ENCODE data around the gene PTPN20.

The PTPN20 gene

GRCh38 chr10:47033081-47033480, 121.9 kb downstream of the PTPN20 start:
- TF ChIP-seq, protein P1, sequence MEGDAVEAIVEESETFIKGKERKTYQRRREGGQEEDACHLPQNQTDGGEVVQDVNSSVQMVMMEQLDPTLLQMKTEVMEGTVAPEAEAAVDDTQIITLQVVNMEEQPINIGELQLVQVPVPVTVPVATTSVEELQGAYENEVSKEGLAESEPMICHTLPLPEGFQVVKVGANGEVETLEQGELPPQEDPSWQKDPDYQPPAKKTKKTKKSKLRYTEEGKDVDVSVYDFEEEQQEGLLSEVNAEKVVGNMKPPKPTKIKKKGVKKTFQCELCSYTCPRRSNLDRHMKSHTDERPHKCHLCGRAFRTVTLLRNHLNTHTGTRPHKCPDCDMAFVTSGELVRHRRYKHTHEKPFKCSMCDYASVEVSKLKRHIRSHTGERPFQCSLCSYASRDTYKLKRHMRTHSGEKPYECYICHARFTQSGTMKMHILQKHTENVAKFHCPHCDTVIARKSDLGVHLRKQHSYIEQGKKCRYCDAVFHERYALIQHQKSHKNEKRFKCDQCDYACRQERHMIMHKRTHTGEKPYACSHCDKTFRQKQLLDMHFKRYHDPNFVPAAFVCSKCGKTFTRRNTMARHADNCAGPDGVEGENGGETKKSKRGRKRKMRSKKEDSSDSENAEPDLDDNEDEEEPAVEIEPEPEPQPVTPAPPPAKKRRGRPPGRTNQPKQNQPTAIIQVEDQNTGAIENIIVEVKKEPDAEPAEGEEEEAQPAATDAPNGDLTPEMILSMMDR (IDR thresholded peaks at IDR 0.05; ENCODE audit: low read depth, low read length): no peak
- no peak for DNase-seq (ENCODE audit: extremely low read depth, low read depth)

GRCh38 chr10:47033541-47034270, 122.5 kb downstream of the PTPN20 start:
- DNase-seq (ENCODE audit: extremely low read depth, low read depth): no peak
- TF ChIP-seq, protein P1 (IDR thresholded peaks at IDR 0.05; ENCODE audit: low read depth, low read length): no peak

DNA sequence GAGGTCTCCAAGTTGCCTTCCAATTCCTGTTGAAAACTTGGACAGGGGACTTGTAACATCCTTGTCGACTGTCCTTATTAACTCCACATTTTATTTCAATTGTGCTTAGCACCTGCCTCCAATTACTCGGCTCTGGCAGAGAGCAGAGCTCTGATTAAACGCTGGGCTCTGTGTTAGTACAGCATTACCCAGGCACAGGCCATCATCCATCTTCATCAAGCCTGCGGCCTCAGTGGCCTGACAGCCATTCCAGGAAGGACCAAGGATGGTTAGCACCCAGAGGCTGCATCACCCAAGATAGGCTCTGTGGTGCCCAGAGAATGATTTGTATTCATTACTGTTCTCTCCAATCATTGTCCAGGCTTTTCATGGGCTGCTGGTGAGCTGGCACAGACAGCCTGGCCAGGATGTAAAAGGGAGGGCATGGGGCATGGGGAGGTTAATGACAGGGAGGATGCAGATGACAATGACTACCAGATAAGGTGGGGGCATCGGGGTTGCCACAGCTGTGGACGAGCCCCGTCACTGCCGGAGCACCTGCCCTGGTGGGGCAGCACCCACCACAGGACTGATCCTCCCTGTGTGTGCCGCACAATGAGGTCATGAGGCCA, 123.3 kb downstream of the PTPN20 start:
- TF ChIP-seq, protein P1 (IDR thresholded peaks at IDR 0.05; ENCODE audit: low read depth, low read length): no peak
- DNase-seq (ENCODE audit: extremely low read depth, low read depth): no peak

DNA sequence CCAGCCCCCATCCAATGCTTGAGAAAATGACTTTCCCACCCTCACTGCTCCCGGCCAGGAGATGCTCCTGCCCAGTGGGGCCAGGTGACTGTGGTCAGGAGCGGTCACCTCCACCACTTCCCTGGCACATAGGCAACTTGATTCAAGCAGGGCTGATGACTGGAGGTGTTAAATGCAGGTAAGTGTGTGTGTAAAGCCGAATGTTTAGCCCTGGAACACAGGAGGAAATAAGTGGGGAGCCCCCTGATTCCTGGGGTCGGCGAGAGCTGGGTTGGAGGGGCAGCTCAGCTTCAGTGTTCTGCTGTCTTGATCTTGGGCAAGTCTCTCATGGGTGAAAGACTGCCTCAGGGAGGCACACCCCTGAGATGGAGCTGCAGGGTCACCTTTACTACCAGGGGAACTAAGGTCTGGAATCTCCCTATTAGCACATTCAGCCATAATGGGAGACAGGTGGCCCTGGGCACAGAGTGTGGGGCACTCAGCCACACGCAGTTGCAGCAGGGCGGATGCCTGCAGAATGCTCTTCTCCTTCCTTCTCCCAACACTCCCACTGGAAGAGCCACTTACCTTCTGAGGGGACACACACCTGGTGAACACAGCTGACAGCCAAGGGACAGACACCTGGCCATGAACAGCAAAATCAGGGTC, 124.1 kb downstream of the PTPN20 start:
- no peak for DNase-seq (ENCODE audit: extremely low read depth, low read depth)
- TF ChIP-seq, protein P1 (IDR thresholded peaks at IDR 0.05; ENCODE audit: low read depth, low read length): no peak

DNA sequence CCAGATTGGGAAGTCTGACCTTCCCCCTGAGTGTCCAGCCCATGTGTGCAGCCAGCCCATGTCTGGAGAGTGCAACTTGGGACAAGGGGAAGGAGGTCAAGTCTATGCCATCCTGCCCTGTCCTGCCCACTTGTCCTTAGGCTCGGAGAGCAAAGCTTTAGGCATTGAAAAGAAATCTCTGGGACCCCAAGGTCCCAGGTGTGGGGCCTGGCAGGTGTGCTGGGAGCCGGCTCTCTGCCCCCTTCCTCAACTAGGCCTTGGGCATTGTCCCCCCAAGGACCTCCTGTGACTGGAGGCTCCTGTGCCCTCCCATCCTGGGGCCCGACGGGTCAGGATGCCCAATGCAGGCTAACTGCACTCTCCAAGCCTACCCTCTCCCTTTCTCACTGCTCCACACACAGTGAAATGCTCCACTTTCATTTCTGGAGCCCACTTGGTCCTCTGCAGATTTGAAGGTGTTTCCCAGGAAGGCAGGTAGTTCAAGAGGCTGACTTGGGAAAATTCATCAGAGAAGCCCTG, 124.7 kb downstream of the PTPN20 start:
- TF ChIP-seq, protein P1 (IDR thresholded peaks at IDR 0.05; ENCODE audit: low read depth, low read length): no peak
- no peak for DNase-seq (ENCODE audit: extremely low read depth, low read depth)

- TF ChIP-seq, protein P1 (IDR thresholded peaks at IDR 0.05; ENCODE audit: low read depth, low read length): no peak
- no peak for DNase-seq (ENCODE audit: extremely low read depth, low read depth)
Observed at GRCh38 chr10:47036771-47037170, 125.5 kb downstream of the PTPN20 start.

Data from AG09319 (cell line).